LoVo (cell line): ENCODE data around the gene PHACTR3.

Experiments used
- DNase-seq: peaks from one replicate; pipeline ENCODE4 v3.0.0-alpha.2; 2016; ENCODE audit warnings: low spot score

Gene PHACTR3

DNA sequence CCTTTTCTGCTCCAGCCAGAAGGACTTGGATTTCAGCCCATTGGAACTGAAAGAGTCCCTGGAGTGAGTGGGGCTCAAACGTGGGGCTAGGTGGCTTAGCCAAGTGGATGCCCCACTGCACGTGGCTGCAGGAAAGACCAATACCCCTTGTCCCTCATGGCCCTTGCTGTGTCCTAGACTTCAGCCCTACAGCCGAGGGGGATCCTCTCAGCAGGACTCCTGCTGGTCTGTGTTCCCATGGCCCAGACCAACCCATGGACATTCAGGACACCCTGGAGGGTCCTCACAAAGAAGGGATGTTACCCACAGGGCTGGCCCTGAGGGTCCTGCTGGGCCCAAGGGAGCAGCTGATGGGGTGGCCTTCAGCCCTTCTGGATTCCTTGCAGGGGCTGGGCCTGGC, 30.0 kb upstream of the PHACTR3 start:
- DNase-seq: no peak

DNA sequence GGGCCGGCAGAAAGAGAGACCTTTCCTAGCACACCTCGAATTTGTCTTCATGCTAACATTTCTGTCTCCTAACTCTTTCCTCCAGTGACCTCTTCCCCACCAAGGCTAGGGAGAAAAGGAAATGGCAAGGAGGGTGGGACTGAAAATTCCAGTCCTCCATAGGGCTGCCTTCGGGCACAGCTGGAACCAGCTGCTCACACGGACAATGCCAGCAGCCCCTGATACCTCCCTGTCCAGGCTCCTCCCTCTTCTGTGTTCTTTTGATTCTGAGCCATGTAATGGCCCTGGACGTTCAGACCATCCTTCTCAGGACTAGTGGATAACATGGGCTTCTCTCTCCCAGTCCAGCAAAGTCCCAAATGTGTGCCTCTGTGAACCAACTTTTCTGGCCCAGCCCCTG, 29.1 kb upstream of the PHACTR3 start:
- DNase-seq: no peak

GRCh38 chr20:59575653-59576052, 28.7 kb upstream of the PHACTR3 start:
- no peak for DNase-seq

DNA sequence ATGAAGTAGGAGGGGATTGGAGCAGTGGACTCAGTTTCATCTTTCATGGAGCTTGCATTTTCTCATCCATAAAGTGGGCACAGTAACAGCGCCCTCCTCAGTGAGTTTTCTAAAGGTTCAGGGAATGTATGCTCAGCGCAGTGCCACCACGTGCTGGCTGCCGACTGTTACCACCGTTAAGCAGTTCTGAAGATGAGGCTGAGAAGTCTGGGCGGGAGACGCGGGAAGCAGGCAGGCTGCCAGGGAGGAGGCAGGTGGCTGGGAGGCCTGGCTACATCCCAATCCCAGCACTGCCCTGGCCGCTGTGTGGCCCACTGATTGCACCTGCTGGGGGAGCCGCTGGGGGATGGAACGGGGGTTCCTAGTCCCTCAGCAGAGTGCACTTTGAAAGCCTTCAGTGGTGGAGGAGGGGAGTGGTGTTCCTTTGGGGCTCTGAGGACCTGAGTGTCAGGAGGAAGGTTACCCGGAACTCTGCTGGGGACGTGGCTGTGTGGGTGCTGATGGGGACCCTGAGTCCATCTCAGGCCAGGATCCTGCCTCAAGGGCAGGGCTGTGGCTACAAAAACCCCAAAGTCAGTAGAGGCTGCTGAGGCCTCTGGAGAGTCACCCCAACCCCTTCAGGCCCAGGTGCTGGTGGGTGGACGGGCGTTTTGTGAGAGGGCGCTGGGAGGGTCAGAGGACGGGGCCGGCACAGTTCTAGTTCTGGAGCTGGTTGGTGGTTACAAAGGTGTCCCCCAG, 28.0 kb upstream of the PHACTR3 start:
- no peak for DNase-seq

DNA sequence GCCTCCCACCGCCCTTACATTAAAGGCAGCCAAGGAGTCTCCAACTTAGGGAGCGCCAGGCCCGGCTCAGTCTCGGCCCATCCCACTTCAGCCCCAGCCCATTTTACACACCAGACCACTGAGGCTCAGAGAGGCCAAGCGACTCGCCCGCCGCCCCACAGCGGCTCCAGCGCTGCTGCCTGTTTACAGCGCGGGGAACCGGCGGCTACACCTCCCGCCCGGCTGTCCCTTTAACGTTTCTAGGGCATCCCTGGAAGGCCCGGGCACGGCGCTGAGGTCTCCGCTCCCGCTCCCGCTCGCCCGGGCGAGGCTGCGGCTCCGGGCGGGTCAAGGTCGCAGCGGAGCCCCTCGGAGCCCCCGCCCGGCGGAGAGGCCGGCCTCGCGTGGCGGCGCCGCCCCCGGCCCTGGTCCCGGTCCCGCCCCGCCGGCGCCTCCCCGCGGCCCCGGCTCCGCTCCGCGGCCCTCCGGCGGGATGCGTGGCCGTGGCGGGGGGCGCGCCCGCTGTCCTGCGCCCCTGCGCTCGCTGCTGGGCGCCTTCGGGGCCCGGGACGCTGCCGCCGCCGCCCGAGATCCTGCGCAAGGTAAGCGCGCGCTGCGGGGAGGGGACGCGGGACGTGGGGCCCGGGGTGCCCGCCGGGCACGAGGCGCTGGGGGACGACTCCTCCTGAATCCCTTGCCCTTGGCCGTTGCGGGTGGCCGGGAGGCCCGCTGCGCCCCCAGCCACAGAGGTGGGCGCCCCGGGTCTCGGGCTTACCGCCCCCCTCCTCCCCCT, 27.1 kb upstream of the PHACTR3 start:
- no peak for DNase-seq

GRCh38 chr20:59577809-59578435, 26.4 kb upstream of the PHACTR3 start:
- DNase-seq: no peak

DNA sequence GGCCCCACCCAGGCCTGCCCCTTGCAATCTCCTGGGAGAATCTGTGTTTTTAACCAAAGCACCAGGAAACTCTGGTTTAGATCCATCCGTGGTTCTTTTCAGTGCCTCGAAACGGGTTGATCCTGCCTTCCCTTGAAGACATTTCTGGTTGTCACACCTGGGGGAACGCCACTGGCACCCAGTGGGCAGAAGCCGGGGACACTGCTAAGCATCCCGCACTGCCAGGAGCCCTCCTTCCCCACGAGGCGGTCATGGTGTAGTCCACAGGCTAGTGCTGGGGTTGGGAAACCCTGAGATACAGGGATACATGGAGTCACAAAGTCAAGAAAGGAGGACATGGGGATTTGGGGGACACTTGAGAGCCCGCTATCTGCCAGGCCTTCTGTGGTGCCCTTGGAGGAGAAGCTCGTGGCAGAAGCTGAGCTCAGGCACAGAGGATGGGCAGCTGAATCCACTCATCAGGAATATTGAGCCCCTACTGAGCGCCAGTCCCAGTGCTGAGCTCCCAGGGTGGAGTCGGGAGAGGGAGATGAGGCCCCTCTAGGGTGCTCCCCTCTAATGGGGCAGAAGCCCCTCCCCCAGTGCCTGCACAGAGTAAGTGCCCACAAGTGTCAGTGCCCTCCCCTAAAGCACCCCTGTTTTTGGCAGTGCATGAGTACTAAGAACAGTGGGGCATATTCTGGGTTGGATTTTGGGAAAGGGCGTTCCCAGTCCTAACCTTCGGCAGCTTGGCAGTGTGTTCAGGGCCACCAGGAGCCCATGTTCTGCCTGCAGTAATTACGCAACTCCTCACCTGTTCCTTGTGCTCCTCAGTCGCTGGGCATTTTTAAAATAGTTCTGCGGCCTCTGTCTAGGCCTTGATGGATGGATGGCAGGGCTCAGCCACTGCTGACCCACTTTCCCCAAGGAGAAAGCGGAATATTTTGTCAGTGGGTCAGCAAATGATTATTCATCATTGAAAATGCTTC, 25.6 kb upstream of the PHACTR3 start:
- DNase-seq: no peak

GRCh38 chr20:59579404-59580145, 24.8 kb upstream of the PHACTR3 start:
- no peak for DNase-seq

- DNase-seq: no peak
Measured at GRCh38 chr20:59580146-59580946, 24.0 kb upstream of the PHACTR3 start.

DNA sequence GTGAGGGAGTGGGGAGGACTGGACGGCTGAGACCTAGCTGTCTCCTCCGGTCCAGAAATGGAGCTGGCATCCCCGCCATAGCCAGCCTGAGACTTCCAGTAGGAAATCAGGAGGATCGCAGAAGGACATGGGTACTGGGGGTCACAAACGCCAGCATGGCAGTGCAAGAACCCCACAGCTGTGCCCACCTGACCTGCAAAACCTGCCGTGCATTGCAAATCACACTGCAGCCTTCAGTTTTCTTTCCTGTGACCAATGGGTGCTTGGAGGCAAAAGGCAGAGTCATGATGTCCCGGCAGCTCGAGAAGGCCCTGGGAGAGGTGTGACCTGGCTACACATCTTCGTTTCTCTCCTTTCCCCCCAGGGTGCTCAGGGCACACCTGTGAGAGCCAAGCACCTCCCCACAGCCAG, 23.3 kb upstream of the PHACTR3 start:
- DNase-seq: no peak

GRCh38 chr20:59581993-59582679, 22.2 kb upstream of the PHACTR3 start:
- no peak for DNase-seq

- DNase-seq: no peak
Measured at GRCh38 chr20:59583428-59584277, 20.7 kb upstream of the PHACTR3 start.

GRCh38 chr20:59584278-59584925, 19.9 kb upstream of the PHACTR3 start:
- DNase-seq: no peak

DNA sequence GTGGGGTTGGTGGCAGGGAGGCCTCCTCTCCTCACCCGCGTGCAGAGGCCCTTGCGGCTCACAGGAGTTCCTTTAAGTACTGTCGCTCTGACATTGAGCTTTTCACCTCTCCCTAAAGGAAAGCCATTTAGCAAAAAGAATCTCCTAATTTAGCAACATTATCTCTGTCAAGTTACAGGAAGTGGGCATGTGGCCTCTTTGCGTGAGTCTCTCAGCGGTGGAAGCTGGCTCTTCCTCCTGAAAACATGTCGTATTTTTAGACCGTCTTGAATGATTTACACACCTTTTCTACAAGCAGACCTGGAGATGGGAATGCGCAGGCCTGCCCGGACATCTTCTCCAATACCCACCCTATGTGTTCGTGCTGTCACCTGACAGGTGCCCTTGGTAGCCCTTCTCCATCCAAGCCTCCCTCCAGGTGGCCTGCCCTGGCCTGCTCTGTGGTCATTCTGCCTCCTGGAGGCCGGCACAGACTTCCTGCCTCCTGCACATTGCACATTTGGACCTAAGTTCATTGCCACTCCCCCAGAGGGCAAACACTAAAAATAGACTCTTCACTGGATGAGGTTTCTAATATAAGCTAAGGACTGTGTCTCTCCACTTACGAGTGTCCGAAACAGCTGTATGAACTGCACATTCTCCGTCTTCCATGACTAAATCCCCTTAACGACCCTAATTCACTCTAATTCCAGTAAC, 18.5 kb upstream of the PHACTR3 start:
- no peak for DNase-seq

- DNase-seq: no peak
Measured at GRCh38 chr20:59586613-59587012, 17.7 kb upstream of the PHACTR3 start.

- DNase-seq: no peak
Measured at GRCh38 chr20:59587570-59587969, 16.8 kb upstream of the PHACTR3 start.

DNA sequence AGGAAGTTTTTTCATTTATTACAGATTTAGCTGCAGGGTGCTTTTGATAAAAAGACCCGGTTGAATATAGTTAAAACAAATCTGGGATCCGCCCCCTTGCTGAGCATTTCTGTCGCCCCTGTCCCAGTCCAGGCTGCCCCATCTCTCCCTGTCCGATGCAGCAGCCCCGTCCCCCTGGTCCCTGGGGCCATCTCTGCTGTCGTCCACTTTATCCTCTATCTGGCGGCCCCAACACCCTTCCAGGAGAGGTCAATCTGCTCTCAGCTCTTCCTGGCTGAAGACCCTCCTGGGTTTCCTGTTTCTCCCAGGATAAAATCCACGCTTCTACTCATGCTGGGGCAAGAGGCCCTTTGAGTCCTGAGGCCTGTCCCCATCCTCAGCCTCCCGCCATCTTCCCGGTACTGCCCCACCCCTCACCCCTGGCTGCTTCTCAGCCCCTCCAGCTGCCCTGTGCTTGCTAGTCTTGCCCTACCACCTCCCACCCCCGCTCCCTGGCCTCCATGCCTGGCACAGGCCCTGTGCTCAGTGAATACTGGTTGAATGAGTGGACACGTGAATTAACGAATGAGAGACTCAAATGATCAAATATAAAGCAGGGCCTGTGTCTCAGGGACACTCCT, 16.0 kb upstream of the PHACTR3 start:
- DNase-seq: no peak
